DOHH2 (cell line): ENCODE measurements around the gene DESI1.

Experiments
- H3F3A ChIP-seq: fragments of 200-600 bp; sonication (generic), shearing (Covaris generic); 2 replicates; pipeline ENCODE4 v1.6.0; 2016; ENCODE audit warnings: antibody characterized with exemption, mild to moderate bottlenecking; ENCODE audit not compliant: control insufficient read depth, insufficient read depth
- H3K27ac ChIP-seq: fragments of 200-600 bp; sonication (generic); 2 replicates; pipeline ENCODE4 v1.5.1; 2014; ENCODE audit warnings: low read depth, mild to moderate bottlenecking, low read length, moderate library complexity
- H3K27me3 ChIP-seq: fragments of 200-600 bp; sonication (generic); 2 replicates; pipeline ENCODE4 v1.6.1; 2014; ENCODE audit warnings: mild to moderate bottlenecking, low read length, mixed read lengths; ENCODE audit not compliant: control insufficient read depth
- H3K36me3 ChIP-seq: fragments of 200-600 bp; sonication (generic); 2 replicates; pipeline ENCODE4 v1.6.1; 2014; ENCODE audit warnings: mild to moderate bottlenecking, low read length, moderate library complexity, mixed read lengths; ENCODE audit not compliant: control insufficient read depth
- H3K4me1 ChIP-seq: fragments of 200-600 bp; sonication (generic); 2 replicates; pipeline ENCODE4 v1.6.1; 2014; ENCODE audit warnings: mild to moderate bottlenecking, low read length, mixed read lengths; ENCODE audit not compliant: control insufficient read depth
- H3K4me2 ChIP-seq: fragments of 200-600 bp; sonication (generic); 2 replicates; pipeline ENCODE4 v1.6.0; 2014; ENCODE audit warnings: mild to moderate bottlenecking, low read length, moderate library complexity
- H3K4me3 ChIP-seq: fragments of 200-600 bp; sonication (generic); 2 replicates; pipeline ENCODE4 v1.5.1; 2014; ENCODE audit warnings: mild to moderate bottlenecking, low read length, mixed read lengths
- H3K79me2 ChIP-seq: fragments of 200-600 bp; sonication (generic); 2 replicates; pipeline ENCODE4 v1.6.1; 2014; ENCODE audit warnings: mild to moderate bottlenecking, low read length, mixed read lengths; ENCODE audit not compliant: control insufficient read depth
- H3K9me2 ChIP-seq: fragments of 200-600 bp; sonication (generic); replicated peaks from 2 replicates; pipeline ENCODE4 v1.6.1; 2014; ENCODE audit warnings: mild to moderate bottlenecking, low read length, mixed read lengths; ENCODE audit not compliant: control insufficient read depth
- H3K9me3 ChIP-seq: fragments of 200-600 bp; sonication (generic); 2 replicates; pipeline ENCODE4 v1.6.1; 2014; ENCODE audit warnings: antibody characterized with exemption, low read length, mixed read lengths; ENCODE audit not compliant: control insufficient read depth, insufficient read depth
- H4K20me1 ChIP-seq: fragments of 200-600 bp; sonication (generic); 2 replicates; pipeline ENCODE4 v1.6.0; 2014; ENCODE audit warnings: low read depth, mild to moderate bottlenecking, antibody characterized with exemption, low read length, moderate library complexity; ENCODE audit not compliant: control insufficient read depth, insufficient read depth
- CTCF ChIP-seq: fragments of 200-600 bp; sonication (generic); IDR thresholded peaks from one replicate; pipeline ENCODE4 v1.5.1; 2014; ENCODE audit warnings: antibody characterized with exemption, mild to moderate bottlenecking, low read depth, low read length; ENCODE audit not compliant: poor library complexity, severe bottlenecking
- EZH2phosphoT487 ChIP-seq: fragments of 200-600 bp; sonication (generic); IDR thresholded peaks from 2 replicates; pipeline ENCODE4 v1.6.1; 2017; ENCODE audit warnings: borderline replicate concordance, mild to moderate bottlenecking, antibody characterized with exemption, low read length, moderate library complexity, mixed read lengths

Gene DESI1

DNA sequence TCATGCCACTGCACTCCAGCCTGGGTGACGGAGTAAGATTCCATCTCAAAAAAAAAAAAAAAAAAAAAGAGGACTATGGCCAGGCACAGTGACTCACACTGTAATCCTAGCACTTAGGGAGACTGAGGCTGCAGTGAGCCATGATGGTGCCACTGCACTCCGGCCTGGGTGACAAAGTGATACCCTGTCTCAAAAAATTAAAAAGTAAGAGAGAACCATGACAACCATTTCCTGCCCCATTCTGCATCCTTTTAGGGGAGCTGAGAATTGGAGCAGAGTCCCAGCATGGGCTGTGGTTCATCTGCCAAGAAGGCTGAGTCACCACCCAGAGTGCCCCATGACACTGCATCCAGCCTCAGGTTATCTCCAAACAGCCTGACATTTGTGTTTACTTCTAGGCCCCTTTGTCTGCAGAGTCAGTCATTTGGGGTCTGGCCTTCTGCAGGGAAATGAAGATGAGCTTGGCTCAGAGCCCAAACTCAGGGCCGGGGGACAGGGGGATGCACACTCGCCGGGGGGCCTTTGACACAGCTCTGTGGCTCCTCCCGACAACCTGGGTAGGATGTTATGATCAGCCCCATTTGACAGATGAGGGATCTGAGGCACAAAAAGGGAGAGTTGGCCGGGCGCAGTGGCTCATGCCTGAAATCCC, 55.3 kb downstream of the DESI1 start:
- H3K27ac ChIP-seq = no peak overlapping the region
- no peaks in the 10 kb centered on the region for H4K20me1 ChIP-seq
- H3K9me3 ChIP-seq = no peaks in the 10 kb centered on the region
- no peaks in the 10 kb centered on the region for H3F3A ChIP-seq
- H3K79me2 ChIP-seq = no peaks in the 10 kb centered on the region
- TF ChIP-seq EZH2phosphoT487 (no peak), CTCF (no peak)
- H3K9me2 ChIP-seq = no peaks in the 10 kb centered on the region
- H3K36me3 ChIP-seq = no peaks in the 10 kb centered on the region
- H3K4me1 ChIP-seq = no peaks in the 10 kb centered on the region
- H3K4me2 ChIP-seq = no peak overlapping the region
- no peak overlapping the region for H3K4me3 ChIP-seq
- H3K27me3 ChIP-seq = peaks cover 20% of the 10 kb centered on the region

DNA sequence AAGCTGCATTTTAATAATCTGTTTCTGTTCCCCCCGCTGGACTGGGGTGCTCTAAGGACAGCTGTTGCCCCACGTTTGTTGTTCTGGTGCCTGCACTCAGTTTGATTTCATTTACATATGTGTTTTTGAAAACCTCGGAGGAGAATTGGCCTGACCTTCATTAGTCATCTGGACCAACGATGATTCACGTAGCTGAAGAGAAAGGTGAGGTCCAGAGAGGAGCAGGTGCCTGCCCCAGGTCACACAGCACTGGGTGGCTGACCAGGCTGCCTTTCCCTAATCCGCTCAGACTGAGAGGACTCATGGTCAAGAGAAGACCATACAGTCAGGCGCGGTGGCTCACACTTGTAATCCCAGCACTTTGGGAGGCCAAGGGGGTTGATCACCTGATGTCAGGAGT, 56.3 kb downstream of the DESI1 start:
- no peaks in the 10 kb centered on the region for H4K20me1 ChIP-seq
- no peak overlapping the region for H3K4me2 ChIP-seq
- no peaks in the 10 kb centered on the region for H3K9me2 ChIP-seq
- no peaks in the 10 kb centered on the region for H3K79me2 ChIP-seq
- TF ChIP-seq EZH2phosphoT487 (no peak), CTCF (no peak)
- H3K27me3 ChIP-seq = peaks cover 27% of the 10 kb centered on the region
- no peaks in the 10 kb centered on the region for H3K4me1 ChIP-seq
- H3F3A ChIP-seq = no peaks in the 10 kb centered on the region
- H3K36me3 ChIP-seq = no peaks in the 10 kb centered on the region
- H3K9me3 ChIP-seq = no peaks in the 10 kb centered on the region
- H3K4me3 ChIP-seq = no peak overlapping the region
- no peak overlapping the region for H3K27ac ChIP-seq

DNA sequence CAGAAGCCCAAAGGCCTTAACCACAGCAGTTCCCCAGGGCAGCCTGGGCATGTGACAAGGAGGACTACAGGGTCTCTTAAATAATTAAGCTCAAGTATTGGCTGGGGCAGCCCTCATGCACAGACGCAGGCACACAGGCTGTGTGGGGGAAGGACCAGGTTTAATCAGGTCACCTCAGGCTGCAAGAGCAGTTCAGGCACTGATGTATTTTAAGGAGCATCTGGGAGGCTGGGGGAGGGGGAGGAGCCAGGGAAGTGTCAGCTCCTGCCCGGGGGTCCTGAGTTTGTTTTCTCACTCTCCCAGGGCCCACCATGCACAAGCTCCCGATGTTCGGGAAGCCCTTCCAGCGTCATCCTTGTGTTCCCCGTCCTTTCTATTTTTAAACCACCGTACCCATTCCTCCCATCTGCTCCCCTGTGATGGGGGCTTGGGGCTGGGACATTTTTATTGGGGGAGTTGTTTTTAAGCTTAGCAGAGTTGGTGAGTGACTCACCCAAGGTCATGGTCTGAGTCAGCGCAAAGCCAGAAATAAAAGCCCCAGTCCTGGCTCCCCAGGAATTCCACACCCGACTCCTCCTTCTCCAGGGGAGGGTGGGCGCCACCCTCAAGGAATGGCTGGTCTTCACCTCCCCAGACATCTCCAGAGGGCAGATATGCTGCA, 57.7 kb downstream of the DESI1 start:
- H3K9me2 ChIP-seq = no peaks in the 10 kb centered on the region

More for the DNA sequence above, 57.7 kb downstream of the DESI1 start:
- Histone ChIP-seq H3F3A (no peaks in the 10 kb centered on the region), H3K4me3 (no peak overlapping the region), H4K20me1 (no peaks in the 10 kb centered on the region), H3K79me2 (no peaks in the 10 kb centered on the region), H3K4me1 (no peaks in the 10 kb centered on the region), H3K4me2 (no peak overlapping the region), H3K27me3 (peaks cover 27% of the 10 kb centered on the region), H3K27ac (no peak overlapping the region), H3K36me3 (no peaks in the 10 kb centered on the region), H3K9me3 (no peaks in the 10 kb centered on the region)
- TF ChIP-seq EZH2phosphoT487 (no peak), CTCF (no peak)
